HUES6 (cell line): ENCODE data around the gene TXNRD1.
A peak's percentile ranks its signal among the peaks of the same experiment; 100 is the strongest.
"Not testable (repeated sequence)": the region's sequence is repeated elsewhere in the genome, so short reads cannot be mapped to it uniquely, and the experiment has no call there.

ENCODE experiments used
- H3K27ac ChIP-seq: 2 replicates; pipeline ENCODE4 v1.7.0; 2013; ENCODE audit warnings: low read depth, mild to moderate bottlenecking, low read length, inconsistent platforms
- H3K27me3 ChIP-seq: 2 replicates; pipeline ENCODE4 v1.6.1; 2013; ENCODE audit warnings: low read length; ENCODE audit not compliant: control insufficient read depth, insufficient read depth
- H3K36me3 ChIP-seq: 2 replicates; pipeline ENCODE4 v1.6.1; 2013; ENCODE audit warnings: low read length; ENCODE audit not compliant: control insufficient read depth, insufficient read depth
- H3K4me1 ChIP-seq: 2 replicates; pipeline ENCODE4 v1.6.1; 2013; ENCODE audit warnings: low read length; ENCODE audit not compliant: control insufficient read depth, insufficient read depth
- H3K4me3 ChIP-seq: 2 replicates; pipeline ENCODE4 v1.5.1; 2013; ENCODE audit warnings: low read depth, low read length
- H3K9ac ChIP-seq: one replicate; pipeline ENCODE4 v1.6.1; 2013; ENCODE audit warnings: mild to moderate bottlenecking, low read length
- H3K9me3 ChIP-seq: 2 replicates; pipeline ENCODE4 v1.6.1; 2013; ENCODE audit warnings: low read depth, low read length; ENCODE audit not compliant: control insufficient read depth, insufficient read depth

The TXNRD1 gene

DNA sequence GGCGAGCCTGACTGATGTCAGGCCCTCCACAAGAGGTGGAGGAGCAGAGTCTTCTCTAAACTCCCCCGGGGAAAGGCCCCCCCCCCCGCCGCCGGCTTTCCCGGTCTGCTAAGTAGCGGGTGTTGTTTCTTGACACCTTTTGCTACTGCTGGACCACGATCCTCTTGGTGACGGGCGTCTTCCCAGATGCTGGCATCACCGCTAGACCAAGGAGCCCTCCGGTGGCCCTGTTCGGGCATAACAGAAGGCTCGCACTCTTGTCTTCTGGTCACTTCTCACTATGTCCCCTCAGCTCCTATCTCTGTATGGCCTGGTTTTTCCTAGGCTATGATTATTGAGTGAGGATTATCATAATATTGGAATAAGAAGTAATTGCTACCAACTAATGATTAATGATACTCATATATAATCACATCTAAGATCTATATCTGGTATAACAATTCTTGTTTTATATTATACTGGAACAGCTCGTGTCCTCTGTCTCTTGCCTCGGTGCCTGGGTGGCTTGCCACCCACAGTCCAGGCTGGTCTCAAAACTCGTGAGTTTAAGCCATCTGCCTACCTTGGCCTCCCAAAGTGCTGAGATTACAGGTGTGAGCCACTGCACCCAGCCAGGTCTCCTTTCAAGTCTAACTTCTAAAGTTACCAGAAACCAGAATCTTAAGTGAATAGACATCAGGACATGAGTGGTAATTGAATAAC, 78.7 kb downstream of the TXNRD1 start:
- peaks cover 72% of the 10 kb centered on the region for H3K36me3 ChIP-seq
- H3K4me1 ChIP-seq, result peaks cover 21% of the 10 kb centered on the region

GRCh38 chr12:104294927-104295668, 79.5 kb downstream of the TXNRD1 start:
- peaks cover 15% of the 10 kb centered on the region for H3K4me1 ChIP-seq
- peaks cover 73% of the 10 kb centered on the region for H3K36me3 ChIP-seq
- H3K4me3 ChIP-seq, result no peak overlapping the region
- no peak overlapping the region for H3K9ac ChIP-seq
- no peak overlapping the region for H3K27ac ChIP-seq
- no peaks in the 10 kb centered on the region for H3K9me3 ChIP-seq
- no peaks in the 10 kb centered on the region for H3K27me3 ChIP-seq

More for the DNA sequence above, 78.7 kb downstream of the TXNRD1 start:
- H3K27me3 ChIP-seq, H3K4me3 ChIP-seq, H3K9ac ChIP-seq, H3K27ac ChIP-seq, H3K9me3 ChIP-seq: not testable (repeated sequence)

GRCh38 chr12:104295954-104296353, 80.4 kb downstream of the TXNRD1 start:
- Histone ChIP-seq H3K9ac (no peak overlapping the region), H3K9me3 (no peaks in the 10 kb centered on the region), H3K27ac (no peak overlapping the region), H3K4me1 (peaks cover 17% of the 10 kb centered on the region), H3K4me3 (no peak overlapping the region), H3K27me3 (no peaks in the 10 kb centered on the region), H3K36me3 (peaks cover 76% of the 10 kb centered on the region)

DNA sequence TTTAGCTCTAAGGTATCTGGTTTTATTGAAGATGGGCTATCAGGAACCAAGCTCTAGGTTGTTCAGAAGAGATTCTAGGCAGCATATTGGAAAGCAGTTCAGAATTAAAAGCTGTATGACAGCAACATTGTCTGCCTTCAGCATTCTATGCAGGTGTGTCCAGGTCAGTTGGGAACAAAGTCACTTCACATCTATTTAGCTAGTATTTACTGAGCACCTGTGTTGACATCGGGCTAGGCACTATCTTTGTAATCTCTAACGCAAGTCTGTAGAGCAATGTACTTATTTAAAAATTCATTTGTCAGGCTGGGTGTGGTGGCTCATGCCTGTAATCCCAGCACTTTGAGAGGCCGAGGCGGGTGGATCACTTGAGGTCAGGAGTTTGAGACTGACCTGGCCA, 81.1 kb downstream of the TXNRD1 start:
- H3K27ac ChIP-seq, result no peak overlapping the region
- no peak overlapping the region for H3K9ac ChIP-seq
- peaks cover 15% of the 10 kb centered on the region for H3K4me1 ChIP-seq
- no peaks in the 10 kb centered on the region for H3K27me3 ChIP-seq
- H3K4me3 ChIP-seq, result no peak overlapping the region
- H3K36me3 ChIP-seq, result peaks cover 76% of the 10 kb centered on the region
- no peaks in the 10 kb centered on the region for H3K9me3 ChIP-seq

DNA sequence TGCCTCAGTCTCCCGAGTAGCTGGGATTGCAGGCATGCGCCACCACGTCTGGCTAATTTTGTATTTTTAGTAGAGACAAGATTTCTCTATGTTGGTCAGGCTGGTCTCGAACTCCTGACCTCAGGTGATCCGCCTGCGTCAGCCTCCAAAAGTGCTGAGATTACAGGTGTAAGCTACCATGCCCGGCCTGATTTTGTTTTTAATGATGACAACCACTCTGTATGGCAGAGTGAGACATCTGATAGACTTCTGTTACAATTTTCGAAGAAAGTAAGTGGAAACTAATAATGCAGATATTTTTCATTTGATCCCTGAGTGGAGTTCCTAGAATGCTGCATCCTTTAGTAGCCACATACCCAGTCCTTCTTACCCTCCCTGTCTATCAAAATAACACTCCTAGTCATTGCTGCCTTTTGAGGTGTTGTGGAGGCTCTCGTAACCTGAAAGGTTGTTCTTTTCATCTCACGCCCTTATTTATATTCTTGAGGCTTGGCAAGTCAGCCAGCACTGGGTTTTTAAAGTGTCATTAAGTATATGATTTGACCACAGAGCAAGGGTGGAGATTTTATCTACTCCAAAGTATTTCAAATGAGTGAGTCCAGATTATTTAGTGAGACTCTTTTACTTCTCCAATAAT, 82.0 kb downstream of the TXNRD1 start:
- no peak overlapping the region for H3K4me3 ChIP-seq
- no peaks in the 10 kb centered on the region for H3K9me3 ChIP-seq
- H3K36me3 ChIP-seq, result peaks cover 70% of the 10 kb centered on the region
- H3K4me1 ChIP-seq, result peaks cover 6% of the 10 kb centered on the region
- H3K9ac ChIP-seq, result no peak overlapping the region
- H3K27me3 ChIP-seq, result no peaks in the 10 kb centered on the region
- H3K27ac ChIP-seq, result no peak overlapping the region

- Histone ChIP-seq H3K36me3 (peaks cover 64% of the 10 kb centered on the region), H3K9me3 (no peaks in the 10 kb centered on the region), H3K27me3 (no peaks in the 10 kb centered on the region), H3K9ac (no peak overlapping the region), H3K27ac (no peak overlapping the region), H3K4me3 (no peak overlapping the region), H3K4me1 (peaks cover 7% of the 10 kb centered on the region)
These were observed 84.4 kb downstream of the TXNRD1 start for GRCh38 chr12:104299842-104300481.

DNA sequence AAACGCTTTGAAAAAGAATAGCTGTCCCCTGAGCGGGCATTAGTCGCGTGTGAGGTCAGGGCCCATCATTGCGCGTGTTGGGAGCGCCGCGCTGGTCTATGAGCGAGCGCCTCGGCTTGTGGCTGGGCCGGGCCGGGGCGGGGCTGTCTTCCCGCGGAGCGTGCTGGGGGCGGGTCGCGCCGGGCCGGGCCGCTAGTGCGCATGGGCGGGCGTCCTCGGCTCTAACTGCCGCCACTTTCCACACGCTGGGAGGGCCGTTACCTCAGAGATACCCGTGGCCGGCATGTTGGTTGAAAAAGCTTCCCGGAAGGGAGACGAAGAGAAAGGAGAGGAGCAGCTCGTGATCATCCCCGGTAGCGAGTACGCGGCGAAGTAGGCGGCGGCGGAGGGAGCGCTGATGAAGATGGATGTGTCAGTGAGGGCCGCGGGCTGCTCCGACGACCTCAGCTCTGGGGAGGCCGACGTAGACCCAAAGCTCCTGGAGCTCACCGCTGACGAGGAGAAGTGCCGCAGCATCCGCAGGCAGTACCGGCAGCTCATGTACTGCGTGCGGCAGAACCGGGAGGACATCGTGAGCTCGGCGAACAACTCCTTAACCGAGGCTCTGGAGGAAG, 88.1 kb downstream of the TXNRD1 start, which contains the start of gene EID3:
Gene EID3, plus strand, starts transcription at position 202 of the 614 bp plus-strand sequence. Its CDS starts 196 bp downstream, at position 398.
- Histone ChIP-seq H3K4me3 (peak within 1 kb of the TSS; percentile 42), H3K36me3 (peaks cover 43% of the 10 kb centered on the region), H3K27ac (no peak within 1 kb of the TSS), H3K27me3 (no peaks in the 10 kb centered on the region), H3K9ac (no peak within 1 kb of the TSS), H3K9me3 (no peaks in the 10 kb centered on the region), H3K4me1 (peaks cover 12% of the 10 kb centered on the region)

DNA sequence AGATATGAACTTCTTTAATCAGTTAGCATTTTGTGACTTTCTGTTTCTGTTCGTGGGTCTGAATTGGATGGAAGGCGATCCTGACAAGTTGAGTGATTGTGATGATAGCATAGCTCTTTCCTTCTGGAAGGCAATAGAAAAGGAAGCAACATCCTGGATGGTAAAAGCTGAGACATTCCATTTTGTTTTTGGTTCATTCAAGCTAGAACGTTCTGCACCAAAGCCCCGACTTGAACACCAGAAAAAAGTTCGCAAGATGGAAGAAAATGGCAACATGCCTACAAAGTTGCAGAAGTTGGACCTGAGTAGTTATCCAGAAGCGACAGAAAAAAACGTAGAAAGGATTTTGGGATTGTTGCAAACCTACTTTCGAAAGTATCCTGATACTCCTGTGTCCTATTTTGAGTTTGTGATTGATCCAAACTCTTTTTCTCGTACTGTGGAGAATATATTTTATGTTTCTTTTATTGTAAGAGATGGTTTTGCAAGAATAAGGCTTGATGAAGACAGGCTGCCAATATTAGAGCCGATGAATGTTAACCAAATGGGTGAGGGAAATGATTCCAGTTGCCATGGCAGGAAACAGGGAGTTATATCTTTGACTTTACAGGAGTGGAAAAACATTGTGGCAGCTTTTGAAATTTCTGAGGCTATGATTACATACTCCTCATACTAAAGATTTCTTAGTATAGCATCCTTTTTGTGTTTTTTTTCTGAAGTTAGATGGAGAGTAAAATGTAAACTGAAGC, 88.9 kb downstream of the TXNRD1 start:
- H3K9ac ChIP-seq, result no peak overlapping the region
- no peaks in the 10 kb centered on the region for H3K9me3 ChIP-seq
- peaks cover 12% of the 10 kb centered on the region for H3K4me1 ChIP-seq
- H3K4me3 ChIP-seq, result peak overlapping the region; percentile 42; the same call in 1 of the 2 replicates
- no peaks in the 10 kb centered on the region for H3K27me3 ChIP-seq
- H3K27ac ChIP-seq, result no peak overlapping the region
- peaks cover 40% of the 10 kb centered on the region for H3K36me3 ChIP-seq

DNA sequence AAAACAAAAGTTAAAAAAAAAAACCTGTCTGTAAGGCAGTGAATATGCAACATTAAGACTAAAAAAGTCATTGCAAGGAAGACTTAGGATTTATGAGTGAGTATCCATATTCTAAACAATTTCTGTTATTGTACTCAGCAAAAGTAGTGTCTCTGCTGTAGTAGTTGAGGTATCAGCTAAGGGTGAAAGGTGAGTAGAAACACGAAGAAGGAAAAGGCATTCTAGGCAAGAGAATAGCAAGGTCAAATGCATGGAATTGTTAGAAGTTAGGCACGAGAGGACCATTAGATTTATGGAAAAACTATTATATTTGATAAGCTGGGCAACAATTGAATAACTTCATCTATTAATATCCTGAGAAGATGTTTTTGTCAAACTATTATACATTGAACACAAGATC, 89.8 kb downstream of the TXNRD1 start:
- H3K9me3 ChIP-seq, result no peaks in the 10 kb centered on the region
- H3K27ac ChIP-seq, result no peak overlapping the region
- H3K4me1 ChIP-seq, result peaks cover 10% of the 10 kb centered on the region
- no peak overlapping the region for H3K4me3 ChIP-seq
- H3K9ac ChIP-seq, result no peak overlapping the region
- H3K36me3 ChIP-seq, result peaks cover 36% of the 10 kb centered on the region
- no peaks in the 10 kb centered on the region for H3K27me3 ChIP-seq

- H3K36me3 ChIP-seq, result peaks cover 42% of the 10 kb centered on the region
- H3K4me1 ChIP-seq, result peaks cover 10% of the 10 kb centered on the region
- H3K27ac ChIP-seq, result no peak overlapping the region
These were observed 90.8 kb downstream of the TXNRD1 start for GRCh38 chr12:104306376-104306775.

More at GRCh38 chr12:104306376-104306775, 90.8 kb downstream of the TXNRD1 start:
- Histone ChIP-seq H3K4me3 (no peak overlapping the region), H3K9ac (no peak overlapping the region), H3K27me3 (no peaks in the 10 kb centered on the region), H3K9me3 (no peaks in the 10 kb centered on the region)
